Heart right ventricle (tissue), 16 donors: Measurements from ENCODE around the gene MTFP1. TPM values are rescaled to one million over a fixed set of nuclear protein-coding genes. Genes with fewer than 3 reads are reported as not detected.
"Not testable (repeated sequence)": the region's sequence is repeated elsewhere in the genome, so short reads cannot be mapped to it uniquely, and the experiment has no call there.

ENCODE experiments used
- ATAC-seq, 8 donors: fragments of 200-7000 bp; cut with Tn5 transposase; one replicate each; pipeline ENCODE4 v1.9.1; 2020; ENCODE audit warnings: mild to moderate bottlenecking in 8 of 8, moderate library complexity in 8 of 8, moderate number of reproducible peaks in 1 of 8
- DNase-seq, 2 donors: peaks; one replicate each; pipeline ENCODE4 v3.0.0-alpha.2; 2020
- H3K27ac ChIP-seq, 10 donors: fragments of 200-600 bp; sonication (generic) in 2 of 10; one replicate each; pipeline versions ENCODE4 v1.5.0 to v1.8.0; 2020 to 2022; ENCODE audit warnings: mild to moderate bottlenecking in 3 of 10
- H3K27me3 ChIP-seq, 7 donors: fragments of 200-600 bp; one replicate each; pipeline ENCODE4 v1.8.0; 2021 to 2022; ENCODE audit warnings: mild to moderate bottlenecking in 2 of 7
- H3K36me3 ChIP-seq, 9 donors: fragments of 200-600 bp; sonication (generic) in 1 of 9; one replicate each; pipeline versions ENCODE4 v1.5.0 to v1.8.0; 2020 to 2022; ENCODE audit warnings: mild to moderate bottlenecking in 2 of 9
- H3K4me1 ChIP-seq, 9 donors: fragments of 200-600 bp; sonication (generic) in 1 of 9; one replicate each; pipeline versions ENCODE4 v1.5.0 to v1.8.0; 2020 to 2022; ENCODE audit warnings: mild to moderate bottlenecking in 4 of 9
- H3K4me3 ChIP-seq, 10 donors: fragments of 200-600 bp; sonication (generic) in 2 of 10; one replicate each; pipeline versions ENCODE4 v1.5.0 to v1.8.0; 2020 to 2022; ENCODE audit warnings: mild to moderate bottlenecking in 7 of 10, moderate library complexity in 2 of 10
- H3K9me3 ChIP-seq, 11 donors: fragments of 200-600 bp in 10 of 11; sonication (generic) in 2 of 11; one replicate each; pipeline versions ENCODE4 v1.5.0 to v1.8.0; 2013 to 2022; ENCODE audit warnings: mild to moderate bottlenecking in 2 of 11, control low read depth in 1 of 11, moderate library complexity in 1 of 11
- CTCF ChIP-seq, 9 donors: fragments of 200-600 bp; sonication (generic) in 2 of 9; IDR thresholded peaks; one replicate each; pipeline versions ENCODE4 v1.5.0 to v1.8.0; 2021 to 2022; ENCODE audit warnings: antibody characterized with exemption in 9 of 9, mild to moderate bottlenecking in 5 of 9, moderate library complexity in 1 of 9
- WGBS, 2 donors: extraction: QIAGEN DNeasy Blood & Tissue Kit; methylation state at CpG; one replicate each; pipeline ENCODE4 v1.1.7; 2013; ENCODE audit warnings: inconsistent platforms in 1 of 2; 5-methylcytosine and 5-hydroxymethylcytosine counted together
- intact Hi-C, 10 donors: fragments of 100-400 bp; cut with DNase I; formaldehyde crosslinking; loops; one replicate each; pipeline versions ENCODE4 v1.11.1 to v1.14.2; 2022
- polyA plus RNA-seq, 2 donors: library from polyadenylated mRNA; stranded (reverse); fragments of 200-250 nt; gene quantifications; one replicate each; pipeline ENCODE4 v1.2.3, GENCODE V29; 2013
- total RNA-seq, 10 donors: library from RNA; stranded (reverse); fragmentation: NEBNext Ultra II Directional in 3 of 10; extraction: Animal tissue kit (Norgen Biotek cat#: 25700) in 3 of 10; gene quantifications; one replicate each; pipeline versions ENCODE4 v1.2.1 to v1.2.4, GENCODE V29; 2021 to 2023
- donor health status: Arrhythmogenic right ventricular cardiomyopathy.
- donor health status: ischemic (EF 13 %, LVEDD 7.1; RV severe dilation, severe dysfunction).
- donor health status: healthy with polysubstance abuse.
- donor health status: DM: no; HTN: yes; CAD: no.
- donor health status: DM: no; HTN: no; CAD: no.
- donor health status: ischemic (EF 25% LVEDD 6.9; RV normal size, moderate dysfunction).
- donor health status: ischemic (EF 25% LVEDD 5.7; RV mildly dilated, moderate dysfunction).
- donor health status: healthy.
- donor health status: DM: yes; HTN: yes; CAD: no.
- donor health status: Ischemic cardiomyopathy.
- donor health status: ischemic (EF 35%, LVEDD 5.7; RV mildly dilated, moderate dysfunction).
- donor health status: nonischemic (EF 11% LVEDD 7.7; RV severe dilation, severe dysfunction).
- donor health status: DM: yes; HTN: yes; CAD: no.
- donor health status: PGD.
- donor health status: ischemic (EF 29% LVEDD 5.4; RV normal size, mild dysfunction).
- donor health status: nonischemic (EF 23%, LVEDD 6.1; RV moderate dilation, normal function).

MTFP1 gene
- total and polyA plus RNA-seq, 12 donors: 5.9 to 132 (median 17.9) TPM

GRCh38 chr22:30400159-30400558 lies 25.4 kb upstream of the MTFP1 start:
- Histone ChIP-seq H3K27ac (no peak overlapping the region), H3K4me1 (peaks cover 0 to 26% (median 15%) of the 10 kb centered on the region in 9 donors), H3K36me3 (no peaks in the 10 kb centered on the region), H3K4me3 (no peak overlapping the region), H3K9me3 (no peaks in the 10 kb centered on the region), H3K27me3 (peaks cover 0 to 39% (median 32%) of the 10 kb centered on the region in 7 donors)
- intact Hi-C loops: no loop called here
- ATAC-seq (no peak), DNase-seq (no peak)
- TF ChIP-seq CTCF (IDR thresholded peaks at IDR 0.05): no peak
- 50 to 54% methylated on average over 1 of the region's 1 CpG for WGBS, 2 donors

GRCh38 chr22:30401024-30401423 lies 24.5 kb upstream of the MTFP1 start:
- Histone ChIP-seq H3K27me3 (peaks cover 0 to 31% (median 23%) of the 10 kb centered on the region in 7 donors), H3K4me1 (peaks cover 0 to 26% (median 15%) of the 10 kb centered on the region in 9 donors)
- H3K9me3 ChIP-seq, intact Hi-C loops, ATAC-seq, H3K27ac ChIP-seq, H3K4me3 ChIP-seq, H3K36me3 ChIP-seq, DNase-seq: not testable (repeated sequence)
- 96 to 98% methylated on average over 3 of the region's 3 CpGs for WGBS, 2 donors

GRCh38 chr22:30402028-30402765 lies 23.4 kb upstream of the MTFP1 start:
- H3K4me3 ChIP-seq: no peak overlapping the region
- no peak for TF ChIP-seq CTCF (IDR thresholded peaks at IDR 0.05)
- WGBS, 2 donors: 75 to 79% methylated on average over 5 of the region's 5 CpGs
- peaks cover 0 to 20% (median 12%) of the 10 kb centered on the region in 7 donors for H3K27me3 ChIP-seq
- DNase-seq (no peak), ATAC-seq (no peak)
- H3K36me3 ChIP-seq: peaks cover 0 to 11% (median 0%) of the 10 kb centered on the region in 9 donors
- no peaks in the 10 kb centered on the region for H3K9me3 ChIP-seq
- H3K27ac ChIP-seq: no peak overlapping the region
- intact Hi-C loops: no loop called here
- peaks cover 0 to 19% (median 5%) of the 10 kb centered on the region in 9 donors for H3K4me1 ChIP-seq

- ATAC-seq, H3K9me3 ChIP-seq, H3K27ac ChIP-seq, DNase-seq, H3K4me3 ChIP-seq, intact Hi-C loops: not testable (repeated sequence)
- peaks cover 0 to 14% (median 7%) of the 10 kb centered on the region in 7 donors for H3K27me3 ChIP-seq
- WGBS, 2 donors: 92 to 95% methylated on average over 5 of the region's 5 CpGs
- H3K4me1 ChIP-seq: peaks cover 0 to 14% (median 0%) of the 10 kb centered on the region in 9 donors
- peaks cover 0 to 16% (median 0%) of the 10 kb centered on the region in 9 donors for H3K36me3 ChIP-seq
These were observed 22.8 kb upstream of the MTFP1 start for GRCh38 chr22:30402766-30403104.

GRCh38 chr22:30404307-30404706 lies 21.3 kb upstream of the MTFP1 start:
- intact Hi-C loops: no loop called here
- 81 to 85% methylated on average over 6 of the region's 6 CpGs for WGBS, 2 donors
- no peaks in the 10 kb centered on the region for H3K27me3 ChIP-seq
- DNase-seq (no peak), ATAC-seq (no peak)
- TF ChIP-seq CTCF (IDR thresholded peaks at IDR 0.05): no peak
- no peak overlapping the region for H3K27ac ChIP-seq
- no peaks in the 10 kb centered on the region for H3K9me3 ChIP-seq
- peaks cover 0 to 4% (median 0%) of the 10 kb centered on the region in 9 donors for H3K4me1 ChIP-seq
- H3K36me3 ChIP-seq: peaks cover 0 to 27% (median 0%) of the 10 kb centered on the region in 9 donors
- H3K4me3 ChIP-seq: no peak overlapping the region
